ENCODE data around the gene RBMS3. TPM values are rescaled to one million over a fixed set of nuclear protein-coding genes. Genes with fewer than 3 reads are reported as not detected.

RBMS3 gene
- total and polyA plus RNA-seq, 2 experiments from 2014 or later, result 20.8 TPM

DNA sequence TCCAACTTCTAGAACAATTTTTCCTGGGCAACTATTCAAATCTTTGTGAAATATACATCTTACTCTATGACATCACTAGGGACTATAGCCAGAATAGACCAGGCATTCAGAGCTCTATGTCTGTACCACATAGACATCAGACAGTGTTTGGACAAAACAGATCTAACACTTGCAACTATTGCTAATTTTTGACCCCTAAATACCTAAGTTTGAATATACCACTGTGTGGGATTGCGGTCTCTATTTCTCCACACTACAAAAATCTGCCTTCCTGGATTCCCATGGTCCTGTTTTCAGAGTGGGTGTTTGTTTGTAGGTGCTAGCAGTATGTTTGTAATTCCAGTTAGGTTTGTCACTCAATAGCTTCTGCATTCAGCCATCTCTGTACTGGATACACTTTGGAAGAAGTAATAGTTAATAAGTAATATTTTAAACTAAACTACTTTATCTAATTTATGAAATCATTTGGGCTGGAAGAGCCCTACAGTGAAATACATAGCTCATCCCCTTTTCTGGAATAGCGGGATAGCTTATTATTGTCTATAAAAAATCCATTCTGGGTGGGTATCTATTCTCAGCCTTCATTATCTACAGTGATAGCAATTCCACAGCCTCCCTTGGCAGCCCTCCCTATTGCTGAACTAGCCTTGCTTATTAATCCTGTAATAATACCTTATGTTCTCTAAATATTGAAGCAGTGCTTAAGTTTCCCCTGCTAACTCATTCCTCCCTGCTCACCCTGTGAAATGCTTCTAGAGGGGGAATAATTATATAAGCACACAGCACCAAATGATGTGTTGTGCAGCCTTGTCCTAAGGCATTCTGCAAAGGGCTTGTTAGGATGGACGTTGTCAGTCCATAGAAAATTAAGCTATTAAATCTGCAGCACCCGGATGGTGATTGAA, 49.4 kb downstream of the RBMS3 start:
- Histone ChIP-seq H3K4me1 (ENCODE audit: low read depth) (peaks cover 42% of the 10 kb centered on the region), H3K27me3 (no peaks in the 10 kb centered on the region), H3K36me3 (no peaks in the 10 kb centered on the region), H3K9me3 (ENCODE audit: low read depth) (no peaks in the 10 kb centered on the region), H3K27ac (no peak overlapping the region), H3K4me3 (no peak overlapping the region)
- TF ChIP-seq, protein P1, sequence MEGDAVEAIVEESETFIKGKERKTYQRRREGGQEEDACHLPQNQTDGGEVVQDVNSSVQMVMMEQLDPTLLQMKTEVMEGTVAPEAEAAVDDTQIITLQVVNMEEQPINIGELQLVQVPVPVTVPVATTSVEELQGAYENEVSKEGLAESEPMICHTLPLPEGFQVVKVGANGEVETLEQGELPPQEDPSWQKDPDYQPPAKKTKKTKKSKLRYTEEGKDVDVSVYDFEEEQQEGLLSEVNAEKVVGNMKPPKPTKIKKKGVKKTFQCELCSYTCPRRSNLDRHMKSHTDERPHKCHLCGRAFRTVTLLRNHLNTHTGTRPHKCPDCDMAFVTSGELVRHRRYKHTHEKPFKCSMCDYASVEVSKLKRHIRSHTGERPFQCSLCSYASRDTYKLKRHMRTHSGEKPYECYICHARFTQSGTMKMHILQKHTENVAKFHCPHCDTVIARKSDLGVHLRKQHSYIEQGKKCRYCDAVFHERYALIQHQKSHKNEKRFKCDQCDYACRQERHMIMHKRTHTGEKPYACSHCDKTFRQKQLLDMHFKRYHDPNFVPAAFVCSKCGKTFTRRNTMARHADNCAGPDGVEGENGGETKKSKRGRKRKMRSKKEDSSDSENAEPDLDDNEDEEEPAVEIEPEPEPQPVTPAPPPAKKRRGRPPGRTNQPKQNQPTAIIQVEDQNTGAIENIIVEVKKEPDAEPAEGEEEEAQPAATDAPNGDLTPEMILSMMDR (IDR thresholded peaks at IDR 0.05; ENCODE audit: low read depth, low read length), result no peak
- DNase-seq (ENCODE audit: low read depth in 1 of 2, low spot score in 1 of 2), result peak in 1 of 2 donors; percentile 39

- no peak overlapping the region for H3K4me3 ChIP-seq
- H3K4me1 ChIP-seq (ENCODE audit: low read depth), result peaks cover 47% of the 10 kb centered on the region
- H3K27ac ChIP-seq, result peak overlapping the region; percentile 14
- no peaks in the 10 kb centered on the region for H3K27me3 ChIP-seq
- H3K9me3 ChIP-seq (ENCODE audit: low read depth), result no peaks in the 10 kb centered on the region
- H3K36me3 ChIP-seq, result no peaks in the 10 kb centered on the region
- DNase-seq (ENCODE audit: low read depth in 1 of 2, low spot score in 1 of 2), result no peak
- TF ChIP-seq, protein P1 (IDR thresholded peaks at IDR 0.05; ENCODE audit: low read depth, low read length), result no peak
Observed at GRCh38 chr3:29331035-29331434, 50.2 kb downstream of the RBMS3 start.

DNA sequence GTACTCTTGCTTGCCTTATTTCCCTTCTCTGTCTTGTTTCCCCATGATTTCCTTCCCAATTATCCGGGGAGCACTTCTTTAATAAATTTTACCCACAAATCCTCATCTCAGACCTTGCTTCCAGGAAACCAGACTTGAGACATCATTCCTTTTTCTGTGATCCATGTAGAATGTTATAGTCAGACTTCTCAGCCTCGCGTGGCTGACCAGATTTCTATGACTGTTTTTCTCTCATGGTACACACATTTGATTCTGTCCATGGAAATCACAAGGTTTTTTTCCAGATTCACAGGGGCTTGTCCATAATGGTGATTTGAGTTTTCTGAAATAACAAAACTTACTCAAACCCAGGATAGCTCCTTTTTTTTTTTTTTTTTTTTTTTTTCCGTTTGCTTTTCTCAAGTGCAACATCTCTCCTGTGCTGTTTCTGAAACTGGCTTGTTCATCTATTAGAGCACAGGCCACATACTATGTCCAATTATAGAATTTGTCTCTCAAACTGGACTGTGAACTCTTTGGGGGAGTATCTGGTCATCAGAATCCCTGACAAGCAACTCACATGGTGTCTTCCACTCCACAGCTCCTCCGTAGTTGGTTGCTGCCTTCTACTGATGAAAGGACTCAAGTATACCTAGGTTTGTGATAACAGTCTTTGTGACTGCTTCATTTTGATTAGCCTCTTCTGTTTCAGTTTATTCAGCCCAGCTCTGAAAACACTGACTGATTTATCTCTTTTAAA, 50.8 kb downstream of the RBMS3 start:
- Histone ChIP-seq H3K27ac (peak overlapping the region; percentile 14), H3K4me1 (ENCODE audit: low read depth) (peaks cover 52% of the 10 kb centered on the region), H3K36me3 (no peaks in the 10 kb centered on the region), H3K9me3 (ENCODE audit: low read depth) (no peaks in the 10 kb centered on the region), H3K4me3 (no peak overlapping the region), H3K27me3 (no peaks in the 10 kb centered on the region)
- DNase-seq (ENCODE audit: low read depth in 1 of 2, low spot score in 1 of 2), result peak in 1 of 2 donors; percentile 15
- TF ChIP-seq, protein P1 (IDR thresholded peaks at IDR 0.05; ENCODE audit: low read depth, low read length), result no peak

DNA sequence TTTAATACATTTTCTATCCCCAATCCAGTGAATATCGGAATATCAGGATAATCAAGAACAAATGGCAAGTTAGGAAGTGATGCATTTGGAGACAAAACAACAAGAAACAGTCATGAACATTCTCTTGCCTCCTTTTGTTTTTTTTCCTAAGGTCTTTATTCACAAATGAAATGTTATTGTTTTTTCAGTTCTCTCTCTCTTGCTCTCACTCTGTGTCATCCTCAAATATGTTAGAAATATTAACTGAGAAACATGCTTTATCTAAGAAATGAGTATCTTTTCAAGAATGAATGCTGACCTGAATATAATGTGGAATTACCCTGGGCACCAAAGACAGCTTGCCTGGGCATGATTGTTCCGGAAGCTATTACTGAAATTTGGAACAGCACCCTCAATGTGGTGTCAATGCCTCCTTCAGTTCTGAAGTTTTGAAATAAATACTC, 51.3 kb downstream of the RBMS3 start:
- TF ChIP-seq, protein P1 (IDR thresholded peaks at IDR 0.05; ENCODE audit: low read depth, low read length), result no peak
- H3K27ac ChIP-seq, result no peak overlapping the region

DNA sequence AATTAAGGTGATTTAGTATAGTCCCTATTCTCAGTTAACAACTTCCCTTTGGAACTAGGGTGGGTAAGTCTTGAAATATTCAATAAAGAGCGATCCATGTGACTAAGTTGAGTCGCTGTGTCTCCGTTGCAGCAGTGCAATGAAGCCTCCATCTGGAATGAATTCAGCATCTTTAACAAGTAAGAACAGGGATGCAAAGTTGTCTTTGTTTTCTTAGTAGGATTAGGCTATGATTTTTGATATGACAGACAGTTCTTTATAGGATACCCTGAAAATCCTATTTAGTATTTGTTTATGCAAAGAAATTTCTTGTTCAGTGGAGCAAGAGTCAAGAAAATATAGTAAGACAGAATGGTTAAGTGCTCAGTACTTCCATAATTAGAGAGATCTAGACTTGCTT, 52.7 kb downstream of the RBMS3 start:
- H3K4me1 ChIP-seq (ENCODE audit: low read depth), result peaks cover 52% of the 10 kb centered on the region
- H3K4me3 ChIP-seq, result no peak overlapping the region
- no peaks in the 10 kb centered on the region for H3K36me3 ChIP-seq
- no peaks in the 10 kb centered on the region for H3K27me3 ChIP-seq
- DNase-seq (ENCODE audit: low read depth in 1 of 2, low spot score in 1 of 2), result no peak
- no peak overlapping the region for H3K27ac ChIP-seq
- H3K9me3 ChIP-seq (ENCODE audit: low read depth), result no peaks in the 10 kb centered on the region
- TF ChIP-seq, protein P1 (IDR thresholded peaks at IDR 0.05; ENCODE audit: low read depth, low read length), result no peak

More for the DNA sequence above, 51.3 kb downstream of the RBMS3 start:
- no peaks in the 10 kb centered on the region for H3K9me3 ChIP-seq (ENCODE audit: low read depth)
- peaks cover 52% of the 10 kb centered on the region for H3K4me1 ChIP-seq (ENCODE audit: low read depth)
- H3K36me3 ChIP-seq, result no peaks in the 10 kb centered on the region
- H3K4me3 ChIP-seq, result no peak overlapping the region
- H3K27me3 ChIP-seq, result no peaks in the 10 kb centered on the region
- no peak for DNase-seq (ENCODE audit: low read depth in 1 of 2, low spot score in 1 of 2)
